HCT116 (cell line): ENCODE data around the gene KY.

Experiments
- CEBPB ChIP-seq: IDR thresholded peaks from 2 replicates; pipeline ENCODE4 v1.6.1; 2012; ENCODE audit warnings: low read depth
- EGR1 ChIP-seq: IDR thresholded peaks from 2 replicates; pipeline ENCODE4 v1.6.1; 2012; ENCODE audit warnings: low read depth
- EZH2 ChIP-seq: fragments of 200-600 bp; sonication (generic); IDR thresholded peaks from 2 replicates; pipeline ENCODE4 v1.6.1; 2017; ENCODE audit warnings: antibody characterized with exemption, mixed run types
- JUND ChIP-seq: IDR thresholded peaks from 2 replicates; pipeline ENCODE4 v1.6.1; 2012
- POLR2A ChIP-seq: IDR thresholded peaks from 2 replicates; pipeline ENCODE4 v1.7.0; 2011; ENCODE audit warnings: borderline replicate concordance; ENCODE audit not compliant: insufficient read depth, insufficient read length; ENCODE audit errors: extremely low read depth
- POLR2AphosphoS5 ChIP-seq: IDR thresholded peaks from 2 replicates; pipeline ENCODE4 v1.6.1; 2011; ENCODE audit warnings: mild to moderate bottlenecking, low read depth, low read length, moderate library complexity
- RAD21 ChIP-seq: IDR thresholded peaks from 2 replicates; pipeline ENCODE4 v1.6.1; 2012; ENCODE audit warnings: low read depth, mild to moderate bottlenecking
- SIN3A ChIP-seq: IDR thresholded peaks from 2 replicates; pipeline ENCODE4 v1.6.1; 2012; ENCODE audit warnings: low read depth
- TCF7L2 ChIP-seq: IDR thresholded peaks from 2 replicates; pipeline ENCODE4 v1.7.0; 2011; ENCODE audit warnings: borderline replicate concordance, inconsistent platforms; ENCODE audit not compliant: insufficient read depth, insufficient read length; ENCODE audit errors: extremely low read depth
- ZNF274 ChIP-seq: fragments of 200-500 bp; sonication (Bioruptor generic); IDR thresholded peaks from 2 replicates; pipeline ENCODE4 v1.6.1; 2014; ENCODE audit warnings: mild to moderate bottlenecking, low read depth, low read length, inconsistent platforms
- TF ChIP-seq, protein P1 (sequence below), 3 experiments: fragments of 200-600 bp in 1 of 3; sonication (generic) in 1 of 3; IDR thresholded peaks in 2 of 3; conservative IDR thresholded peaks in 1 of 3; 2 replicates each; pipeline ENCODE4 v1.5.1; 2012 to 2017; ENCODE audit warnings: low read depth in 2 of 3, low read length in 2 of 3, antibody characterized with exemption in 1 of 3, borderline replicate concordance in 1 of 3, control low read depth in 1 of 3, mild to moderate bottlenecking in 1 of 3, mixed read lengths in 1 of 3, mixed run types in 1 of 3, moderate library complexity in 1 of 3; ENCODE audit not compliant: insufficient read depth in 1 of 3
- TF ChIP-seq, protein P2 (sequence below): IDR thresholded peaks from 2 replicates; pipeline ENCODE4 v1.6.1; 2012
- TF ChIP-seq, protein P3 (sequence below): IDR thresholded peaks from 2 replicates; pipeline ENCODE4 v1.6.1; 2011; ENCODE audit warnings: mild to moderate bottlenecking, low read length, moderate library complexity; ENCODE audit not compliant: insufficient replicate concordance; ENCODE audit errors: extremely low read depth
- TF ChIP-seq, protein P4 (sequence below): IDR thresholded peaks from 2 replicates; pipeline ENCODE4 v1.6.1; 2012; ENCODE audit warnings: low read depth

GRCh38 chr3:134693226-134693625 lies 42.4 kb upstream of the KY start:
- TF ChIP-seq EZH2 (no peak), CEBPB (no peak), SIN3A (no peak), RAD21 (no peak), ZNF274 (no peak), POLR2AphosphoS5 (no peak), JUND (no peak), POLR2A (no peak), EGR1 (no peak), TCF7L2 (no peak)
- TF ChIP-seq, protein P1, sequence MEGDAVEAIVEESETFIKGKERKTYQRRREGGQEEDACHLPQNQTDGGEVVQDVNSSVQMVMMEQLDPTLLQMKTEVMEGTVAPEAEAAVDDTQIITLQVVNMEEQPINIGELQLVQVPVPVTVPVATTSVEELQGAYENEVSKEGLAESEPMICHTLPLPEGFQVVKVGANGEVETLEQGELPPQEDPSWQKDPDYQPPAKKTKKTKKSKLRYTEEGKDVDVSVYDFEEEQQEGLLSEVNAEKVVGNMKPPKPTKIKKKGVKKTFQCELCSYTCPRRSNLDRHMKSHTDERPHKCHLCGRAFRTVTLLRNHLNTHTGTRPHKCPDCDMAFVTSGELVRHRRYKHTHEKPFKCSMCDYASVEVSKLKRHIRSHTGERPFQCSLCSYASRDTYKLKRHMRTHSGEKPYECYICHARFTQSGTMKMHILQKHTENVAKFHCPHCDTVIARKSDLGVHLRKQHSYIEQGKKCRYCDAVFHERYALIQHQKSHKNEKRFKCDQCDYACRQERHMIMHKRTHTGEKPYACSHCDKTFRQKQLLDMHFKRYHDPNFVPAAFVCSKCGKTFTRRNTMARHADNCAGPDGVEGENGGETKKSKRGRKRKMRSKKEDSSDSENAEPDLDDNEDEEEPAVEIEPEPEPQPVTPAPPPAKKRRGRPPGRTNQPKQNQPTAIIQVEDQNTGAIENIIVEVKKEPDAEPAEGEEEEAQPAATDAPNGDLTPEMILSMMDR (IDR thresholded peaks at IDR 0.05 in 2 of 3, conservative IDR thresholded peaks at IDR 0.05 in 1 of 3; ENCODE audit: borderline replicate concordance in 1 of 3, insufficient read depth in 1 of 3, low read depth in 2 of 3, low read length in 2 of 3): no peak
- TF ChIP-seq, protein P2, sequence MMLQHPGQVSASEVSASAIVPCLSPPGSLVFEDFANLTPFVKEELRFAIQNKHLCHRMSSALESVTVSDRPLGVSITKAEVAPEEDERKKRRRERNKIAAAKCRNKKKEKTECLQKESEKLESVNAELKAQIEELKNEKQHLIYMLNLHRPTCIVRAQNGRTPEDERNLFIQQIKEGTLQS: no peak
- TF ChIP-seq, protein P3, sequence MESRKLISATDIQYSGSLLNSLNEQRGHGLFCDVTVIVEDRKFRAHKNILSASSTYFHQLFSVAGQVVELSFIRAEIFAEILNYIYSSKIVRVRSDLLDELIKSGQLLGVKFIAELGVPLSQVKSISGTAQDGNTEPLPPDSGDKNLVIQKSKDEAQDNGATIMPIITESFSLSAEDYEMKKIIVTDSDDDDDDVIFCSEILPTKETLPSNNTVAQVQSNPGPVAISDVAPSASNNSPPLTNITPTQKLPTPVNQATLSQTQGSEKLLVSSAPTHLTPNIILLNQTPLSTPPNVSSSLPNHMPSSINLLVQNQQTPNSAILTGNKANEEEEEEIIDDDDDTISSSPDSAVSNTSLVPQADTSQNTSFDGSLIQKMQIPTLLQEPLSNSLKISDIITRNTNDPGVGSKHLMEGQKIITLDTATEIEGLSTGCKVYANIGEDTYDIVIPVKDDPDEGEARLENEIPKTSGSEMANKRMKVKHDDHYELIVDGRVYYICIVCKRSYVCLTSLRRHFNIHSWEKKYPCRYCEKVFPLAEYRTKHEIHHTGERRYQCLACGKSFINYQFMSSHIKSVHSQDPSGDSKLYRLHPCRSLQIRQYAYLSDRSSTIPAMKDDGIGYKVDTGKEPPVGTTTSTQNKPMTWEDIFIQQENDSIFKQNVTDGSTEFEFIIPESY: no peak
- TF ChIP-seq, protein P4, sequence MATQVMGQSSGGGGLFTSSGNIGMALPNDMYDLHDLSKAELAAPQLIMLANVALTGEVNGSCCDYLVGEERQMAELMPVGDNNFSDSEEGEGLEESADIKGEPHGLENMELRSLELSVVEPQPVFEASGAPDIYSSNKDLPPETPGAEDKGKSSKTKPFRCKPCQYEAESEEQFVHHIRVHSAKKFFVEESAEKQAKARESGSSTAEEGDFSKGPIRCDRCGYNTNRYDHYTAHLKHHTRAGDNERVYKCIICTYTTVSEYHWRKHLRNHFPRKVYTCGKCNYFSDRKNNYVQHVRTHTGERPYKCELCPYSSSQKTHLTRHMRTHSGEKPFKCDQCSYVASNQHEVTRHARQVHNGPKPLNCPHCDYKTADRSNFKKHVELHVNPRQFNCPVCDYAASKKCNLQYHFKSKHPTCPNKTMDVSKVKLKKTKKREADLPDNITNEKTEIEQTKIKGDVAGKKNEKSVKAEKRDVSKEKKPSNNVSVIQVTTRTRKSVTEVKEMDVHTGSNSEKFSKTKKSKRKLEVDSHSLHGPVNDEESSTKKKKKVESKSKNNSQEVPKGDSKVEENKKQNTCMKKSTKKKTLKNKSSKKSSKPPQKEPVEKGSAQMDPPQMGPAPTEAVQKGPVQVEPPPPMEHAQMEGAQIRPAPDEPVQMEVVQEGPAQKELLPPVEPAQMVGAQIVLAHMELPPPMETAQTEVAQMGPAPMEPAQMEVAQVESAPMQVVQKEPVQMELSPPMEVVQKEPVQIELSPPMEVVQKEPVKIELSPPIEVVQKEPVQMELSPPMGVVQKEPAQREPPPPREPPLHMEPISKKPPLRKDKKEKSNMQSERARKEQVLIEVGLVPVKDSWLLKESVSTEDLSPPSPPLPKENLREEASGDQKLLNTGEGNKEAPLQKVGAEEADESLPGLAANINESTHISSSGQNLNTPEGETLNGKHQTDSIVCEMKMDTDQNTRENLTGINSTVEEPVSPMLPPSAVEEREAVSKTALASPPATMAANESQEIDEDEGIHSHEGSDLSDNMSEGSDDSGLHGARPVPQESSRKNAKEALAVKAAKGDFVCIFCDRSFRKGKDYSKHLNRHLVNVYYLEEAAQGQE: no peak
